Loucy (cell line): ENCODE measurements around the gene ARHGAP5.

Source experiments
- CTCF ChIP-seq: fragments of 200-600 bp; sonication (generic); conservative IDR thresholded peaks from 2 replicates; pipeline ENCODE4 v1.5.1; 2014; ENCODE audit warnings: mild to moderate bottlenecking, antibody characterized with exemption, low read length
- EZH2phosphoT487 ChIP-seq: fragments of 200-600 bp; IDR thresholded peaks from 2 replicates; pipeline ENCODE4 v1.6.1; 2018; ENCODE audit warnings: antibody characterized with exemption, mild to moderate bottlenecking, moderate library complexity, borderline replicate concordance

GRCh38 chr14:32142754-32143437 lies 65.8 kb downstream of the ARHGAP5 start:
- TF ChIP-seq CTCF (no peak), EZH2phosphoT487 (no peak)
